ENCODE measurements around the gene PADI2.

PADI2 gene

GRCh38 chr1:17158961-17159360 lies 39.7 kb upstream of the PADI2 start:
- Histone ChIP-seq H3K27me3 (no peaks in the 10 kb centered on the region), H3K9me3 (no peaks in the 10 kb centered on the region), H3K4me3 (ENCODE audit: low read depth, low read length) (no peak overlapping the region), H3K36me3 (no peaks in the 10 kb centered on the region), H3K4me1 (no peaks in the 10 kb centered on the region)
- TF ChIP-seq, protein P1, sequence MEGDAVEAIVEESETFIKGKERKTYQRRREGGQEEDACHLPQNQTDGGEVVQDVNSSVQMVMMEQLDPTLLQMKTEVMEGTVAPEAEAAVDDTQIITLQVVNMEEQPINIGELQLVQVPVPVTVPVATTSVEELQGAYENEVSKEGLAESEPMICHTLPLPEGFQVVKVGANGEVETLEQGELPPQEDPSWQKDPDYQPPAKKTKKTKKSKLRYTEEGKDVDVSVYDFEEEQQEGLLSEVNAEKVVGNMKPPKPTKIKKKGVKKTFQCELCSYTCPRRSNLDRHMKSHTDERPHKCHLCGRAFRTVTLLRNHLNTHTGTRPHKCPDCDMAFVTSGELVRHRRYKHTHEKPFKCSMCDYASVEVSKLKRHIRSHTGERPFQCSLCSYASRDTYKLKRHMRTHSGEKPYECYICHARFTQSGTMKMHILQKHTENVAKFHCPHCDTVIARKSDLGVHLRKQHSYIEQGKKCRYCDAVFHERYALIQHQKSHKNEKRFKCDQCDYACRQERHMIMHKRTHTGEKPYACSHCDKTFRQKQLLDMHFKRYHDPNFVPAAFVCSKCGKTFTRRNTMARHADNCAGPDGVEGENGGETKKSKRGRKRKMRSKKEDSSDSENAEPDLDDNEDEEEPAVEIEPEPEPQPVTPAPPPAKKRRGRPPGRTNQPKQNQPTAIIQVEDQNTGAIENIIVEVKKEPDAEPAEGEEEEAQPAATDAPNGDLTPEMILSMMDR (IDR thresholded peaks at IDR 0.05; ENCODE audit: low read depth, low read length): no peak
- DNase-seq: no peak

DNA sequence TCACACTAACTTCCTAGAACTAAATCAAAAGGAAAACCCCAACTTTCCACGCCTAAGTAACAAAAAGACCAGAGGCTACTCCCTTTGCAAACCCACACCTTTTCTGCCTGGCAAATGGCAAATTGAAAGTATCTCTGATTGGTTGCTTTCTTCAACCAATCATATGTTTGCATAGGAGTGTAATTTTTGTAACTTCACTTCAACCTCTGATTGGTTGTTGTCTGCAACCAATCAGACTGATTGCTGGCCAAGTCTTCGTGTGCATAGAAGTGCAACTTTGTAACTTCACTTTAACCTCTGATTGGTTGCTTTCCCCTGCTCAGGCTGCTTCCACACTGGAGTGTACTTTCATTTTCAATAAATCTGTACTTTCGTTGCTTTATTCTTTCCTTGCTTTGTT lies 36.9 kb upstream of the PADI2 start:
- H3K4me1 ChIP-seq: no peaks in the 10 kb centered on the region
- no peaks in the 10 kb centered on the region for H3K36me3 ChIP-seq
- DNase-seq: no peak
- TF ChIP-seq, protein P1 (IDR thresholded peaks at IDR 0.05; ENCODE audit: low read depth, low read length): no peak
- no peak overlapping the region for H3K4me3 ChIP-seq (ENCODE audit: low read depth, low read length)
- no peaks in the 10 kb centered on the region for H3K9me3 ChIP-seq
- no peaks in the 10 kb centered on the region for H3K27me3 ChIP-seq

DNA sequence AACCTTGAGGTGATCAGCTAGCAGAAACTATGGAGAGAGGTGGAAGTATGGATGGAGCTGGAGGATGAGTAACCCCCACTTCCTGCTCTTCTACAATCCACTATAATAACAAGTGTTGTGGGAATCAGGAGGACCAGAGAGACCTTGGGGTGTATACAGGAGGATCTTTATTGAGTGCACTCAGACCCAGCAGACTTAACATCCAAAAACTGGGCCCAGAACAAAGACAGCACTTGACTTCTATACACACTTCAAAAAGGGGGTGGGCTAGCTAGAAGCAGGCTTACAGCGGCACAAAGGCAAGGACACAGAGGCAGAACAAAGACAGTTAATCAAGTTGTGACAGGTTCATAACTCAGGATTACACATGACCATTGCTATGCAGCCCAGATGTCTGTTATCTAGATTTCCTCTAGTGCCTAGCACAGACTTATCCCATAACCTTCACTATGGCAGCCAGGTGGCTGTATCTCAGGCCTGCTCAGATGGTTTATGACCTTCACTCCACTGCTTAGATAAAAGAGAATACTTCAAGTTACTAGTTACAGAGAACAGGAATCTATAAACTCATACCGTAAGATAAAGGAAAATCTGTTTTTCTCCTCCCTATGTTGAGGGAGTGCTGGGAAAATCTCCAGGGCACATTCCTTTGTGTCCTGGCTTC lies 36.1 kb upstream of the PADI2 start:
- no peak overlapping the region for H3K4me3 ChIP-seq (ENCODE audit: low read depth, low read length)
- H3K4me1 ChIP-seq: no peaks in the 10 kb centered on the region
- TF ChIP-seq, protein P1 (IDR thresholded peaks at IDR 0.05; ENCODE audit: low read depth, low read length): no peak
- no peaks in the 10 kb centered on the region for H3K27me3 ChIP-seq
- no peak for DNase-seq
- no peaks in the 10 kb centered on the region for H3K9me3 ChIP-seq
- H3K36me3 ChIP-seq: no peaks in the 10 kb centered on the region

DNA sequence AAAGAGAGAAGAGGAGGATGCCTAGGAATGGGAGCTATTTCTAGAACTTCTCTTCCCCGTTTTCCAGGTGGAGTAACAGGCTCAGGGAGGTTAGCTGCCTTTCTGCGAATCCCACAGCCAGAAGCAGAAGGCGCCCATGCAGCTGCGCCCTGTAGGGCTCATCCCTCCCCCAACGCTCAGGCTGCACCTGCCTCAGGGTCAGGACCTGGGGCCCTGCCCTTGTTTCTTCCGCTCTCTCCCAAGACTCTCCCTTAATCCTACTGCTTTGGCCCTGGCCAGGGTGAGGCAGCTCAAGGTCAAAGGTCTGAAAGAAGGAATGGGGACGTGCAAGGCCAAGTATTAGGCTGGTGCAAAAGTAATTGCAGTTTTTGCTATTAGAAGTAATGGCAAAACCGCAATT lies 30.5 kb upstream of the PADI2 start:
- no peaks in the 10 kb centered on the region for H3K36me3 ChIP-seq
- TF ChIP-seq, protein P1 (IDR thresholded peaks at IDR 0.05; ENCODE audit: low read depth, low read length): no peak
- H3K27me3 ChIP-seq: no peaks in the 10 kb centered on the region
- H3K4me3 ChIP-seq (ENCODE audit: low read depth, low read length): no peak overlapping the region
- no peak for DNase-seq
- no peaks in the 10 kb centered on the region for H3K9me3 ChIP-seq
- H3K4me1 ChIP-seq: no peaks in the 10 kb centered on the region

DNA sequence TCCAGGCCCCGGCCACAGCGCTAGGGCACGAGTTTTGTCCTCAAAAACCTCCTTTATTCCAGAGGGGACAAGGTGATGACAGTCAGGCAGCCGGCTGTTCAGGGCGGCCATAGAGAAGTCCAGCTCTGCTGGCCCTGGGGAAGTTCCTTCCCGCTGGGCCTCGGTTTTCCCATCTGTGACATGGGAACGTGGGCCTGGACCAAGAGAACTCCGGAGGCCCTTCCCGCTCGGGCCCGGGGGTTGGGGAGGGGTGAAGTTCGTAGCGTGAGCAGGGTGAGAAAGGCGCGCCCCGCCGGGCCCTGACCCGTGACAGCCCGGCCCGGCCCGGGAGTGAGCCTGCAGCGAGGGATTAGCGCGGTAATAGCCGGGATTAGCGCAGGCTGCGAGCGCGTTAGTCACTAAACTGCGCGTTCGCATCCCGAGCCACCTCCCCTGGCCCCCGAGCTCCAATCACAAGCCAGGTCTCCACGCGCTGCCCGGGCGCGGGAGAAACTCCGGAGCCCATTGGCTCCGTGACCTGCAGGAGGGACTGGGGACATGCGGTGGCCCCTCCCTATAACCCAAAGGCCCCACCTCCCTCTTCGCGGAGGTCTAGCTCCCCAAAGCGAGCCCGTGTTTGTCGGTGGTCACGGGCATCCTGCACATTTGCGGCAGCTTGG lies 29.8 kb upstream of the PADI2 start:
- H3K36me3 ChIP-seq: no peaks in the 10 kb centered on the region
- TF ChIP-seq, protein P1 (IDR thresholded peaks at IDR 0.05; ENCODE audit: low read depth, low read length): no peak
- no peaks in the 10 kb centered on the region for H3K9me3 ChIP-seq
- H3K27me3 ChIP-seq: no peaks in the 10 kb centered on the region
- no peaks in the 10 kb centered on the region for H3K4me1 ChIP-seq
- DNase-seq: no peak
- no peak overlapping the region for H3K4me3 ChIP-seq (ENCODE audit: low read depth, low read length)

- H3K36me3 ChIP-seq: no peaks in the 10 kb centered on the region
- DNase-seq: no peak
- H3K4me3 ChIP-seq (ENCODE audit: low read depth, low read length): no peak overlapping the region
- H3K27me3 ChIP-seq: no peaks in the 10 kb centered on the region
- H3K9me3 ChIP-seq: no peaks in the 10 kb centered on the region
- TF ChIP-seq, protein P1 (IDR thresholded peaks at IDR 0.05; ENCODE audit: low read depth, low read length): no peak
- no peaks in the 10 kb centered on the region for H3K4me1 ChIP-seq
Measured at GRCh38 chr1:17145648-17146047, 26.4 kb upstream of the PADI2 start.

Data from BE2C (cell line).